HEK293 (cell line): Measurements from ENCODE around the gene DNAAF9.

Experiments
- CTCF ChIA-PET: fragments of 350-600 bp; formaldehyde crosslinking; extraction: SDS; loops from one replicate; lab custom pipeline; 2021; ENCODE audit warnings: antibody characterized with exemption; lab: Yijun Ruan, JAX
- POLR2A ChIA-PET: fragments of 300-600 bp; formaldehyde crosslinking; extraction: SDS; loops from one replicate; lab custom pipeline; 2020; ENCODE audit warnings: antibody characterized with exemption, inconsistent platforms; lab: Yijun Ruan, JAX
- H3K27ac ChIP-seq: fragments of 200-500 bp; sonication (Bioruptor generic); 2 replicates; pipeline ENCODE4 v1.5.1; 2014; ENCODE audit warnings: low read depth, low read length, control low read depth, inconsistent platforms; ENCODE audit errors: extremely low read depth
- H3K36me3 ChIP-seq, 2 experiments: fragments of 200-500 bp in 1 of 2; sonication (Bioruptor generic) in 1 of 2; 1 replicate in 1 of 2; 2 replicates in 1 of 2; pipeline ENCODE4 v1.5.1; 2014 to 2017; ENCODE audit warnings: inconsistent platforms in 2 of 2, low read length in 2 of 2; ENCODE audit not compliant: control insufficient read depth in 2 of 2, insufficient read depth in 1 of 2
- H3K4me1 ChIP-seq: fragments of 200-500 bp; sonication (Bioruptor generic); 2 replicates; pipeline ENCODE4 v1.5.1; 2014; ENCODE audit warnings: mild to moderate bottlenecking, low read length, inconsistent platforms; ENCODE audit not compliant: control insufficient read depth, insufficient read depth
- H3K4me3 ChIP-seq: 2 replicates; pipeline ENCODE4 v1.5.1; 2011; ENCODE audit warnings: low read depth, mild to moderate bottlenecking, control low read depth, low read length, moderate library complexity
- H3K9me3 ChIP-seq: fragments of 200-500 bp; sonication (Bioruptor generic); 2 replicates; pipeline ENCODE4 v1.5.1; 2014; ENCODE audit warnings: low read depth, low read length, inconsistent platforms; ENCODE audit not compliant: control insufficient read depth, insufficient read depth
- BCL11A ChIP-seq: fragments of 450-650 bp; formaldehyde crosslinking; IDR thresholded peaks from 2 replicates; pipeline ENCODE4 v1.5.1; 2016; ENCODE audit warnings: low read depth, missing biosample characterization, missing genetic modification characterization
- EGR2 ChIP-seq: fragments of 450-650 bp; formaldehyde crosslinking; IDR thresholded peaks from 2 replicates; pipeline ENCODE4 v1.5.1; 2016; ENCODE audit warnings: low read depth, missing biosample characterization, missing genetic modification characterization
- IKZF3 ChIP-seq: fragments of 450-650 bp; IDR thresholded peaks from 2 replicates; pipeline ENCODE4 v1.5.0; 2018; ENCODE audit warnings: missing biosample characterization, mild to moderate bottlenecking, missing genetic modification characterization, moderate library complexity
- KLF1 ChIP-seq: fragments of 450-650 bp; formaldehyde crosslinking; IDR thresholded peaks from 2 replicates; pipeline ENCODE4 v1.5.1; 2016; ENCODE audit warnings: missing biosample characterization, missing genetic modification characterization
- KLF10 ChIP-seq: fragments of 450-650 bp; IDR thresholded peaks from 2 replicates; pipeline ENCODE4 v1.5.1; 2018; ENCODE audit warnings: missing biosample characterization, mild to moderate bottlenecking, missing genetic modification characterization
- MZF1 ChIP-seq: fragments of 450-650 bp; formaldehyde crosslinking; IDR thresholded peaks from 2 replicates; pipeline ENCODE4 v1.5.1; 2017; ENCODE audit warnings: missing biosample characterization, missing genetic modification characterization, borderline replicate concordance
- OSR2 ChIP-seq: fragments of 450-650 bp; formaldehyde crosslinking; IDR thresholded peaks from 2 replicates; pipeline ENCODE4 v1.5.1; 2016; ENCODE audit warnings: missing biosample characterization, missing genetic modification characterization
- ZBTB1 ChIP-seq: fragments of 450-650 bp; formaldehyde crosslinking; IDR thresholded peaks from 2 replicates; pipeline ENCODE4 v1.5.1; 2016; ENCODE audit warnings: missing biosample characterization, missing genetic modification characterization
- ZBTB48 ChIP-seq: fragments of 450-650 bp; formaldehyde crosslinking; IDR thresholded peaks from 2 replicates; pipeline ENCODE4 v1.5.1; 2016; ENCODE audit warnings: missing biosample characterization, missing genetic modification characterization
- ZBTB7A ChIP-seq: fragments of 450-650 bp; formaldehyde crosslinking; IDR thresholded peaks from 2 replicates; pipeline ENCODE4 v1.5.1; 2016; ENCODE audit warnings: low read depth, missing biosample characterization, missing genetic modification characterization
- ZFHX2 ChIP-seq: fragments of 450-650 bp; formaldehyde crosslinking; conservative IDR thresholded peaks from 2 replicates; pipeline ENCODE4 v1.5.1; 2016; ENCODE audit warnings: missing biosample characterization, missing genetic modification characterization
- ZNF155 ChIP-seq: fragments of 450-650 bp; formaldehyde crosslinking; IDR thresholded peaks from 2 replicates; pipeline ENCODE4 v1.5.1; 2016; ENCODE audit warnings: missing biosample characterization, missing genetic modification characterization
- ZNF16 ChIP-seq: fragments of 450-650 bp; formaldehyde crosslinking; IDR thresholded peaks from 2 replicates; pipeline ENCODE4 v1.5.1; 2016; ENCODE audit warnings: low read depth, missing biosample characterization, missing genetic modification characterization
- ZNF184 ChIP-seq: fragments of 450-650 bp; IDR thresholded peaks from 2 replicates; pipeline ENCODE4 v1.5.1; 2018; ENCODE audit warnings: missing biosample characterization, mild to moderate bottlenecking, missing genetic modification characterization
- ZNF2 ChIP-seq: fragments of 450-650 bp; formaldehyde crosslinking; IDR thresholded peaks from 2 replicates; pipeline ENCODE4 v1.5.1; 2016; ENCODE audit warnings: missing biosample characterization, missing genetic modification characterization
- ZNF23 ChIP-seq: fragments of 450-650 bp; formaldehyde crosslinking; IDR thresholded peaks from 2 replicates; pipeline ENCODE4 v1.5.1; 2016; ENCODE audit warnings: missing biosample characterization, missing genetic modification characterization, borderline replicate concordance
- ZNF311 ChIP-seq: fragments of 450-650 bp; formaldehyde crosslinking; IDR thresholded peaks from 2 replicates; pipeline ENCODE4 v1.5.1; 2017; ENCODE audit warnings: missing biosample characterization, missing genetic modification characterization, borderline replicate concordance
- ZNF366 ChIP-seq: fragments of 450-650 bp; formaldehyde crosslinking; conservative IDR thresholded peaks from 2 replicates; pipeline ENCODE4 v1.5.1; 2016; ENCODE audit warnings: missing biosample characterization, missing genetic modification characterization
- ZNF585B ChIP-seq: fragments of 450-650 bp; formaldehyde crosslinking; IDR thresholded peaks from 2 replicates; pipeline ENCODE4 v1.5.1; 2016; ENCODE audit warnings: missing biosample characterization, missing genetic modification characterization
- ZNF621 ChIP-seq: fragments of 450-650 bp; formaldehyde crosslinking; IDR thresholded peaks from 2 replicates; pipeline ENCODE4 v1.5.1; 2017; ENCODE audit warnings: missing biosample characterization, missing genetic modification characterization
- ZNF768 ChIP-seq: fragments of 450-650 bp; formaldehyde crosslinking; IDR thresholded peaks from 2 replicates; pipeline ENCODE4 v1.5.1; 2018; ENCODE audit warnings: missing biosample characterization, mild to moderate bottlenecking, missing genetic modification characterization
- ZNF791 ChIP-seq: fragments of 450-650 bp; formaldehyde crosslinking; IDR thresholded peaks from 2 replicates; pipeline ENCODE4 v1.5.1; 2016; ENCODE audit warnings: missing biosample characterization, missing genetic modification characterization
- ZSCAN23 ChIP-seq: fragments of 450-650 bp; formaldehyde crosslinking; IDR thresholded peaks from 2 replicates; pipeline ENCODE4 v1.5.1; 2016; ENCODE audit warnings: missing biosample characterization, missing genetic modification characterization
- TF ChIP-seq, protein P1 (sequence below): fragments of 450-650 bp; formaldehyde crosslinking; IDR thresholded peaks from 2 replicates; pipeline ENCODE4 v1.5.1; 2016; ENCODE audit warnings: missing biosample characterization, missing genetic modification characterization, borderline replicate concordance
- TF ChIP-seq, protein P2 (sequence below): fragments of 450-650 bp; formaldehyde crosslinking; IDR thresholded peaks from 2 replicates; pipeline ENCODE4 v1.5.1; 2016; ENCODE audit warnings: missing biosample characterization, missing genetic modification characterization
- TF ChIP-seq, protein P3 (sequence below): fragments of 450-650 bp; formaldehyde crosslinking; IDR thresholded peaks from 2 replicates; pipeline ENCODE4 v1.5.1; 2017; ENCODE audit warnings: missing biosample characterization, missing genetic modification characterization

Gene DNAAF9

DNA sequence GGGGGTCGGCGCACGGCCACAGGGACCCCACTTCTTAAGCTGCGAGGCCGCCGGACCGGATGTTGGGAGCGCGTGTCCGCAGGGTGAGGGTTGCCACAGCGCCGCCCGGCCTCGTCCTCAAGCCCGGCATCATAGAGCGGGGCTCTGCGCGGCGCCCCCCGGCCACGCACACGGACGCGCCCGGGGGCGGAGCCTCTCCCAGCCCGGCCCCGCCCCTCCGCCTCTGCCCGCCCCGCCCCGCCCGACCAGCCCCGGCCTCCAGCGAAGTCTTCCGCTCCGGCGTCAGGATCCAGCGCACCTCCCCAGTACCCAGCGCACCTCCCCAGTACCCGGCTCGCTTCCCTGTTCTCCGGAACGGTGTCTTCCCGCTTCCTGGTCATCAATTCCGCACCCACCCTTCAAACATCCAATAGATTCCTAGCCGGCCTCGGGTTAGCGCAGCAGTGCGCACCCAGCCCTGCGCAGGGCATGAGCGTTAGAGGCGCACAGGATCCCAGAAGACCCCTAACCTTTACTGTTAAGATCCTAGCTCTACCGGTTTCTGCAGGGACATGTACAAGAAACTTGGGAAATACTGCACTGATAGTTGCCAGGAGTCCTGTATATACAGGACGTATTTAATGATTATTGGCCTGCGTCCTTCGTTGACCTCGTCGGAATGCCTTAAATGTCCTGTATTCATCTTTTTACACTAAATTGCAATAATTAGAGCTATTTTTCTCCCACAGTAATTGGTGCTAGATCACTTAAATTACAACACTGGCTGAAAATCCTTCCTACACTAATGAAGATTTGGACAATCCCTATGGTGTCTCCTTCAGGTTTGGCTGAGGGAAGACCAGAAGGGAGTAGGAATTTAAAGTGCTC, 535 bp upstream of the DNAAF9 start (continued):
- TF ChIP-seq, protein P1, sequence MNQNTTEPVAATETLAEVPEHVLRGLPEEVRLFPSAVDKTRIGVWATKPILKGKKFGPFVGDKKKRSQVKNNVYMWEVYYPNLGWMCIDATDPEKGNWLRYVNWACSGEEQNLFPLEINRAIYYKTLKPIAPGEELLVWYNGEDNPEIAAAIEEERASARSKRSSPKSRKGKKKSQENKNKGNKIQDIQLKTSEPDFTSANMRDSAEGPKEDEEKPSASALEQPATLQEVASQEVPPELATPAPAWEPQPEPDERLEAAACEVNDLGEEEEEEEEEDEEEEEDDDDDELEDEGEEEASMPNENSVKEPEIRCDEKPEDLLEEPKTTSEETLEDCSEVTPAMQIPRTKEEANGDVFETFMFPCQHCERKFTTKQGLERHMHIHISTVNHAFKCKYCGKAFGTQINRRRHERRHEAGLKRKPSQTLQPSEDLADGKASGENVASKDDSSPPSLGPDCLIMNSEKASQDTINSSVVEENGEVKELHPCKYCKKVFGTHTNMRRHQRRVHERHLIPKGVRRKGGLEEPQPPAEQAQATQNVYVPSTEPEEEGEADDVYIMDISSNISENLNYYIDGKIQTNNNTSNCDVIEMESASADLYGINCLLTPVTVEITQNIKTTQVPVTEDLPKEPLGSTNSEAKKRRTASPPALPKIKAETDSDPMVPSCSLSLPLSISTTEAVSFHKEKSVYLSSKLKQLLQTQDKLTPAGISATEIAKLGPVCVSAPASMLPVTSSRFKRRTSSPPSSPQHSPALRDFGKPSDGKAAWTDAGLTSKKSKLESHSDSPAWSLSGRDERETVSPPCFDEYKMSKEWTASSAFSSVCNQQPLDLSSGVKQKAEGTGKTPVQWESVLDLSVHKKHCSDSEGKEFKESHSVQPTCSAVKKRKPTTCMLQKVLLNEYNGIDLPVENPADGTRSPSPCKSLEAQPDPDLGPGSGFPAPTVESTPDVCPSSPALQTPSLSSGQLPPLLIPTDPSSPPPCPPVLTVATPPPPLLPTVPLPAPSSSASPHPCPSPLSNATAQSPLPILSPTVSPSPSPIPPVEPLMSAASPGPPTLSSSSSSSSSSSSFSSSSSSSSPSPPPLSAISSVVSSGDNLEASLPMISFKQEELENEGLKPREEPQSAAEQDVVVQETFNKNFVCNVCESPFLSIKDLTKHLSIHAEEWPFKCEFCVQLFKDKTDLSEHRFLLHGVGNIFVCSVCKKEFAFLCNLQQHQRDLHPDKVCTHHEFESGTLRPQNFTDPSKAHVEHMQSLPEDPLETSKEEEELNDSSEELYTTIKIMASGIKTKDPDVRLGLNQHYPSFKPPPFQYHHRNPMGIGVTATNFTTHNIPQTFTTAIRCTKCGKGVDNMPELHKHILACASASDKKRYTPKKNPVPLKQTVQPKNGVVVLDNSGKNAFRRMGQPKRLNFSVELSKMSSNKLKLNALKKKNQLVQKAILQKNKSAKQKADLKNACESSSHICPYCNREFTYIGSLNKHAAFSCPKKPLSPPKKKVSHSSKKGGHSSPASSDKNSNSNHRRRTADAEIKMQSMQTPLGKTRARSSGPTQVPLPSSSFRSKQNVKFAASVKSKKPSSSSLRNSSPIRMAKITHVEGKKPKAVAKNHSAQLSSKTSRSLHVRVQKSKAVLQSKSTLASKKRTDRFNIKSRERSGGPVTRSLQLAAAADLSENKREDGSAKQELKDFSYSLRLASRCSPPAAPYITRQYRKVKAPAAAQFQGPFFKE: no peak
- no peak for TF ChIP-seq ZNF23 (tag by site-specific recombination)
- no peak for TF ChIP-seq ZNF585B
- TF ChIP-seq IKZF3 (tag by site-specific recombination): no peak; the same call in 1 of the 2 replicates
- TF ChIP-seq ZNF2 (tag by site-specific recombination): no peak
- TF ChIP-seq ZNF16 (tag by site-specific recombination): no peak
- TF ChIP-seq ZSCAN23: no peak
- TF ChIP-seq ZNF621 (tag by site-specific recombination): no peak
- TF ChIP-seq BCL11A (tag by site-specific recombination): no peak
- TF ChIP-seq, protein P2, sequence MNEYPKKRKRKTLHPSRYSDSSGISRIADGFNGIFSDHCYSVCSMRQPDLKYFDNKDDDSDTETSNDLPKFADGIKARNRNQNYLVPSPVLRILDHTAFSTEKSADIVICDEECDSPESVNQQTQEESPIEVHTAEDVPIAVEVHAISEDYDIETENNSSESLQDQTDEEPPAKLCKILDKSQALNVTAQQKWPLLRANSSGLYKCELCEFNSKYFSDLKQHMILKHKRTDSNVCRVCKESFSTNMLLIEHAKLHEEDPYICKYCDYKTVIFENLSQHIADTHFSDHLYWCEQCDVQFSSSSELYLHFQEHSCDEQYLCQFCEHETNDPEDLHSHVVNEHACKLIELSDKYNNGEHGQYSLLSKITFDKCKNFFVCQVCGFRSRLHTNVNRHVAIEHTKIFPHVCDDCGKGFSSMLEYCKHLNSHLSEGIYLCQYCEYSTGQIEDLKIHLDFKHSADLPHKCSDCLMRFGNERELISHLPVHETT (tag by site-specific recombination): no peak
- no peak for TF ChIP-seq ZNF791 (tag by site-specific recombination)
- peak; percentile 74; the same call in 1 of the 2 replicates for TF ChIP-seq ZBTB7A (tag by site-specific recombination)
- TF ChIP-seq KLF1 (tag by site-specific recombination): peak; percentile 58; the same call in 1 of the 2 replicates
- no peak for TF ChIP-seq OSR2 (tag by site-specific recombination)
- TF ChIP-seq ZNF311: no peak
- TF ChIP-seq KLF10 (tag by site-specific recombination): peak; percentile 95
- no peak for TF ChIP-seq ZNF768 (tag by site-specific recombination)
- TF ChIP-seq ZNF155 (tag by site-specific recombination): no peak
- TF ChIP-seq MZF1: no peak
- TF ChIP-seq ZNF184: no peak

DNA sequence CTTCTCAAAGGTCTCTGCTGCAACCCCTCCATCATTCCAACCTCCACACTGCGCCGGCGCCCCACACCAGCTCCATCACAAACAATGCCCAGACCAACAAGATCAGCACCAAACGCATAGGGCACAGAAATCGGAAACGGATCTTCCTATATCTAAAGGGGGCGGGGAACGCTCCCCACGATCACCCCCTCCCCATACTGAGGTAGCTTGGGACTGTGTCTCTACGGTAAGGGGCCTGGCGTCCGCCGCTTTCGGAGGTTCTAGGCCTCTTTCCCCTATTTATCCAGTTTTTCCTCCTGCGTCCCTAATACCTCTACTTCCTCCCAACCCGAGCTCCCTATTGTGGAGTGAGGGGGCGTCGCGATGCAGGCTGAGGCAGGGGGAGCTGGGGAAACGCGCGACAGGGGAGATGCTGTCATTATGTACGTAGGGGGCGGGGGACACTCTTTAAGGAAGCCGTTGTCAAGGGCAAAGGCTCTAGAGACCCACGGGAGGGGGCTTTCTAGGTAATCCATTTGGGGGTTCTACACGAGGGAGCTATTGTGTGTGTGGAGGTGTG, 909 bp downstream of the DNAAF9 start:
- Histone ChIP-seq H3K4me3 (peak overlapping the region; percentile 84), H3K27ac (peak overlapping the region; percentile 78; the same call in 1 of the 2 replicates), H3K4me1 (peaks cover 19% of the 10 kb centered on the region), H3K9me3 (no peaks in the 10 kb centered on the region; the same call in 1 of the 2 replicates), H3K36me3 (no peaks in the 10 kb centered on the region)
- TF ChIP-seq ZNF366 (tag by site-specific recombination) (peak; percentile 58), ZFHX2 (tag by site-specific recombination) (peak; percentile 50), ZBTB1 (no peak), EGR2 (peak; percentile 33; the same call in 1 of the 2 replicates), ZBTB48 (tag by site-specific recombination) (peak; percentile 86)
- TF ChIP-seq, protein P3, sequence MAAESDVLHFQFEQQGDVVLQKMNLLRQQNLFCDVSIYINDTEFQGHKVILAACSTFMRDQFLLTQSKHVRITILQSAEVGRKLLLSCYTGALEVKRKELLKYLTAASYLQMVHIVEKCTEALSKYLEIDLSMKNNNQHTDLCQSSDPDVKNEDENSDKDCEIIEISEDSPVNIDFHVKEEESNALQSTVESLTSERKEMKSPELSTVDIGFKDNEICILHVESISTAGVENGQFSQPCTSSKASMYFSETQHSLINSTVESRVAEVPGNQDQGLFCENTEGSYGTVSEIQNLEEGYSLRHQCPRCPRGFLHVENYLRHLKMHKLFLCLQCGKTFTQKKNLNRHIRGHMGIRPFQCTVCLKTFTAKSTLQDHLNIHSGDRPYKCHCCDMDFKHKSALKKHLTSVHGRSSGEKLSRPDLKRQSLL (tag by site-specific recombination): peak; percentile 87
- ChIA-PET POLR2A (interaction anchor here (1.0 to 2.7 kb wide), 2 partner anchors 64 to 247 kb away, joined by 12 to 13 read pairs; partner anchors contain the start of genes ATRN, FASTKD5 and UBOX5), CTCF (interaction anchor here (0.6 to 1.6 kb wide), 4 partner anchors 8 to 771 kb away, joined by 3 to 5 read pairs (median 3); no protein-coding TSS in a partner anchor)
